ENCODE measurements around the gene TAB3. TPM values are rescaled to one million over a fixed set of nuclear protein-coding genes. Genes with fewer than 3 reads are reported as not detected.

Gene TAB3
- total RNA-seq, 1 experiment from 2014 or later = 13.5 TPM

GRCh38 chrX:30800901-30801300 is 88.2 kb downstream of the TAB3 start:
- no CpG with 5 or more reads among the region's 1 CpG for WGBS (ENCODE audit: extremely low coverage, insufficient read length, low lambda C conversion rate)
- TF ChIP-seq CTCF (conservative IDR thresholded peaks at IDR 0.05) = no peak
- H3K27me3 Mint-ChIP-seq (ENCODE audit: low read depth) = no peaks in the 10 kb centered on the region

More at GRCh38 chrX:30800901-30801300, 88.2 kb downstream of the TAB3 start:
- Histone ChIP-seq H4K91ac (ENCODE audit: insufficient read length, low read depth, low read length) (no peak overlapping the region), H3T11ph (ENCODE audit: low read length) (no peak overlapping the region), H2BK20ac (ENCODE audit: low read depth, low read length, poor library complexity, severe bottlenecking) (no peak overlapping the region), H3K18ac (ENCODE audit: insufficient read length, low read depth, low read length) (no peak overlapping the region), H3K4me1 (ENCODE audit: insufficient read depth, low read length) (no peaks in the 10 kb centered on the region), H2BK120ac (ENCODE audit: low read depth, low read length, poor library complexity, severe bottlenecking) (no peak overlapping the region), H2AFZ (ENCODE audit: low read length) (no peak overlapping the region), H2BK15ac (ENCODE audit: low read depth, low read length) (no peak overlapping the region), H3K27me3 (ENCODE audit: insufficient read depth, low read length) (no peaks in the 10 kb centered on the region; the same call in 1 of the 2 replicates), H3K23ac (ENCODE audit: insufficient read length, low read depth, low read length) (peak overlapping the region; percentile 45), H4K5ac (ENCODE audit: insufficient read length, low read depth, low read length) (peak overlapping the region; percentile 61), H2AK5ac (ENCODE audit: insufficient read length, low read length) (no peak overlapping the region), H3K56ac (ENCODE audit: insufficient read length, low read depth, low read length) (peak overlapping the region; percentile 29), H3K79me1 (ENCODE audit: insufficient read depth, low read depth, low read length, poor library complexity, severe bottlenecking) (no peaks in the 10 kb centered on the region), H3K23me2 (ENCODE audit: insufficient read length, low read depth, low read length, poor library complexity, severe bottlenecking) (no peaks in the 10 kb centered on the region), H4K20me1 (ENCODE audit: control insufficient read depth, insufficient read depth, insufficient read length) (peaks cover 4% of the 10 kb centered on the region), H2BK12ac (ENCODE audit: insufficient read length, low read depth, low read length) (no peak overlapping the region), H2BK5ac (ENCODE audit: insufficient read length, low read length) (peak overlapping the region; percentile 7), H3K4me2 (ENCODE audit: insufficient read depth, insufficient read length, low read length) (no peak overlapping the region), H3K27ac (ENCODE audit: insufficient read length, low read depth, low read length) (no peak overlapping the region), H3K4ac (ENCODE audit: low read depth, low read length) (no peak overlapping the region), H3K14ac (ENCODE audit: insufficient read depth, low read length) (no peak overlapping the region; the same call in 1 of the 2 replicates), H3K79me2 (ENCODE audit: insufficient read depth, low read length) (no peaks in the 10 kb centered on the region), H4K8ac (replicated peaks; ENCODE audit: insufficient read length, low read depth, low read length) (peak overlapping the region; percentile 97), H3K9me3 (ENCODE audit: control insufficient read depth, low read depth, low read length) (peaks cover 25% of the 10 kb centered on the region), H3K9ac (ENCODE audit: extremely low read depth, insufficient read length, low read length) (no peak overlapping the region)
- no peaks in the 10 kb centered on the region for H3K4me1 Mint-ChIP-seq
- no peak for DNase-seq
- peaks cover 0 to 5% of the 10 kb centered on the region in 2 experiments; a peak in 2 of 5 replicates for H3K9me3 Mint-ChIP-seq
- H3K4me3 Mint-ChIP-seq = no peak overlapping the region
- no peaks in the 10 kb centered on the region for H3K36me3 Mint-ChIP-seq (ENCODE audit: insufficient read depth in 1 of 3, low read depth in 3 of 3)
- no peak overlapping the region for H3K27ac Mint-ChIP-seq

Measured in H9 (cell line).